NCI-H345 treated with DMSO at 0.1 percent for 48 hours (cell line): Measurements from ENCODE around the gene TCF7.

Source experiments
- DNase-seq: peaks from one replicate; lab custom pipeline; 2025; ENCODE audit not compliant: unreplicated experiment; lab: John Stamatoyannopoulos, UW

The TCF7 gene

DNA sequence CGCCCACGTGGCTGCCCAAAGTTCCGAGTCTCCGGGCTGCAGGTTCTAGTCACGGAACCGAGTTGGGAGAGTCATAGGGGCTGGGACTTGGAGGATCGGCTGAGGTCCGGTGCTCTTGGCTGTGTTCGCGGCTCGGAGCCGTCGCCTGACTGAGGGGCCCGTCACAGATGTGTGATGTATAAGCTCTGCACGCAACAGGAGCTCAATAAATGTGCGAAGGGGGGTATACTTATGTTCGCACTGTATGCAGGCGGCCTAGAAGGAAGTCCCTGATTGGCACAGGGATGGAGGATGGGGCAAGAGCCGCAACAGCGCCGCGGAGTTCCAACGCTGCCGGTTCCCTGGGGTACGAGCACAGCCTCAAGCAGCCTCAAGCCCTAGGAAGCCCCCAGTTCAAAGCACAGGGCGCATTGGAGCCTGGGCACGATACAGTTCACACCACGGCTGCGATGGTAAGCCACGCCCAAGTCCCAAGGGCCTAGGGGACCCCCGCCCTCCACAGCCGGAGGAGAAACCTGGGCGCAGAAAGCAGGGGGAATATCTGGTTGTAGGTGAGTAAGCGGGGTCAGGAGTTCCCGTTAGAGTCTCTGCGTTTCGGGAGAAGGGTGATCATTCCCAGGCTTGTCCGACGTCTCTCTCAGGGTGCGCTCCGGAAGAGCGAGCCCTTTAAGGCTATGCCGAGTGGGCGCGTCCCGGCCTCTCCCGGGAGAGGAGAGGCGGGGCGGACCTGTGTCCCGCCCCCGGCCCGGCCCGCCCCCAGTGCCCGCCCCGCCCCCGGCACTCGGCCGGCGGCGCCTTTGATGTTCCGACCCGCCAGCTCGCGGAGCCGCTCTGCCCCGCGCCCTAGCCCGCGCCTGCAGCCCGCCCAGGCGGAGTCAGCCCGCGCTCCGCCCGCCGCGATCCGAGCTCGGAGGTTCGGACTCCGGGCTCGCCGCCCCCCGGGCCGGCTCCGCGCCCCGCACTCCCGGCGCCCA lies at the start of gene TCF7:
Gene TCF7, plus strand, starts transcription at position 780 of the 974 bp plus-strand sequence. CDS start 226 bp downstream, outside the sequence.
- peak; percentile 29 for DNase-seq

DNA sequence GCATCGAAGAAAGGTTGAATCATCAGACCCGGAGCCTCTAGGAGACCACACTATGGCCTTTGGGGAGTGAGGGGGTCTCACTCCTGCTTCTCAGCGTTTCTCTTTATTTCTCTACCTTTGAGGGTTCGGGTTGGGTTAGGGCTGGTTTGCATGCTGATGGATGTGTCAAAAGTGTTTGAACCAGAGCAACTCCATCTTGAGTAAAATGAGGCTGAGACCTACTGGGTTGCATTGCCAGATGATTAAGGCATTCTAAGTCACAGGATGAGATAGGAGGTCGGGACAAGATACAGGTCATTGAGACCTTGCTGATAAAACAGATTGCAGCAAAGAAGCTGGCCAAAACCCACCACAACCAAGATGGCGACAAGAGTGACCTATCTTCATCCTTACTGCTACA lies 44.9 kb upstream of the TCF7 start:
- DNase-seq, result no peak

DNA sequence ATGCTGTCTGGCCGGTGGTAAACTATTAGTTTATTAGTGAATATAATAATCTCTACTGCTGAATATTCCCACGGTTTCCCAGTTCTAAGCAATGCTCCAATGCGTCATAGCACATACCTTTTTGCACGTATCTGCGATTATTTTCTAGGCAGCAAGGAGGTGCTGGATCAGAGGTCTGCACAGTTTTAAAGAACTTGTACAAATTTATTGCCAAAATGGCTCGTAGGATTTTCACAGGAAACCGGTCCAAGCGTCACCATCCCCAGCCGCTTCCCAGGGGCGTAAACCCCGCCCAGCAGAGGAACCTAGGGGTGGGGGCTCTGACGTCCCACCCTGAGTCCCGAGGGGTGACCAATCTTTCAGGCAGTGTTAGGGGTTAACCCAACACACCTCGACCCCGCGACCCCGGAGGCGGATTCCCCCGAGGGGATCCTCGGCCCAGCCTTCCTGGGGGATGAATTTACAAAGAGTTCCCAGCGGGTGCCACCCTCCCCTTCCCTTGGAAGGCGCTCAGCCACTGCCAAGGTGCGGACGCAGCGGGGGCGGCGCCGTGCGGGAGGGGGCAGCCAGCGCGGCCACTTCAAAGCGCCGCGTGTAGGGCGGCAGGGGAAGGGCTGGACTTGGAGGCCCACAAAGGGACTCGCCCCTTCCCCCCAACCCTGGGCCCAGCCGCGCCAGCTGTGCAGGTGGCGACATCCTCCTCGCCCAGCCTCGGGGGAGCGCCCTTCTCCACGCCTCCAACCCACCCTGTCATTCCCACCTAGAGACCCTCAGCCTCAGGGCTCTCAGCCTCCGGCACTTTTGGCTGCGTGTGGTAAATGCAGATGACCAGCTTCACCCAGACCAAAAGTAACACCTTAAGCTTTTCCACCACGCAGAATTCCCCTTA lies 43.5 kb upstream of the TCF7 start:
- no peak for DNase-seq

DNA sequence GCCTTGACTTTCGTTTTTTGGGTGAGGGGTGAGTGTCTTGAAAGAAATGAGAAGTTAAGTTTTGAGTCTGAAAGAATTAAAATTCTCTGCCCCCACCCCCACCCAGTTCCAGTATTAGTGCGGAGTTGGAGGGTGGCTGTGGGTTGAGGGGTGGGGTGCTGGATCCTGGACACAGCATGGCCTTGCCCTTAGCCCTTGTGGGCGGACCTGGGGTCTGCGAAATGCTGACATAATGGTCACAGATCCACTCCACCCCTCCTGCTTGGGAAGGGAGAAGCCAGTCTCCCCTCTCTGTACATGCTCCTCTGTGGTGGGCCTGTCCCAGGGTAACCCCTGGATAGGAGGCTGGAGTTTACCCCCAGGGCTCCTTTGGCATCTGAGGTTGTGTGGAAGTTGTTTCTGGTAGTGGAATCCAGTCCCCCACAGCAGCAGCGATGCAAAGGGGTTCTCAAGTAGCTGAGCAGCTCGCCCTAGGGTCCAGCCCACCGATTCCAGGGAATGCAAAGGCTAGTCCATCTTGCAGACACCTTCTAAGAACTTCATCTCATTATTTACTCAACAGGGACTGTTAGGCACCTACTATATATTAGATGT lies 42.8 kb upstream of the TCF7 start:
- DNase-seq, result no peak

DNA sequence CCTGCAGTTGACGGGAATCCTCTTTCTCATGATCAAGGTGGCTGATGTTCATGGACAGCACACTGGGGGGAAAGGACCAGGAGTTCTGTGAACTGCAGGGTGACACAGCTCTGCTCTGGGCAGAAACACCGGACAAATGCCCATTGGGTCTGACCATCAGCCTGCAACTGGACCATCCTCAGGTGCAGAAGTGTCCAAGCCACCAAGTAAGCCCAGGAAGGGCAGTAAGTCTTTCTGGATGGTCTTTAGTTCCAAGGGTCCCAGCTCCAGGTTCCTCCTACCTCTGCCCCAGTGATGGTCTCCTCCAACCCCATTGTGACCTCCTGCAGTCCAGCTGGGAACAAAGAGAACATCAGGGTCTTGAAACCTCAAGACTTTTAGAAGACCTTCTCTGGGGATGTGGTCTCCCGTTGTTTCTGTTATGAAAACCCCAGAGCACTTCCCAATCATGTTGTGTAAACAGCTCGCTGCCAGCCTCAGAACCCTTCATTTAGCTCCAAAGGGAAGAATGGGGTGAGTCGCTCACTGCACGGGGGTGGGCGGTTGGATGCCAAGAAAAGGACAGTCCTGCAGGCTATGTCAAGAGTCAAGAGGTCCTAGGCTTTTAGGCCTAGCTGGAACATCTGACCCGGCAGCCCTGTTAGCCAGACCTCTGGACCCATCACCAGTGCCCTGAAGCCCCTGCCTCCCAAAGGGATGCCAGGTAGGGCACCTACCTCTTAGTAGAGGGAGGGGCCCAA lies 41.8 kb upstream of the TCF7 start:
- DNase-seq, result no peak

DNA sequence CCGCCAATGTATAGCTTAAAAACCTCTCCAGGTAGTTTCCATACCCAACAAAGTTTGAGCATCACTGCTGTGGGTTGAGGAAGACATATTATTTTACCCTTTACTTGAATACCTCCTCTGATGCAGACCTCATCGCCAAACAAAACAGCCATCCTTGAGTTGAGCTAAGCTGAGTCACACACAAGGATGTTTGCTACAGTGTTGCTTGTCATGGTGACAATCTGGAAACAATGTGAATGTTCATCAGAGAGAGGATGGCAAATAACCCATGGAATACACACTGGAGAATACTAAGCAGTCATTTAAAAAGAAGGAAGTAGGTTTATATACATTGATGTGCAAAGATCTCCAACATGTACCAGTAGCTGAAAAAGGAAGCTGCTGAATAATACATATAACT lies 41.1 kb upstream of the TCF7 start:
- DNase-seq, result no peak

DNA sequence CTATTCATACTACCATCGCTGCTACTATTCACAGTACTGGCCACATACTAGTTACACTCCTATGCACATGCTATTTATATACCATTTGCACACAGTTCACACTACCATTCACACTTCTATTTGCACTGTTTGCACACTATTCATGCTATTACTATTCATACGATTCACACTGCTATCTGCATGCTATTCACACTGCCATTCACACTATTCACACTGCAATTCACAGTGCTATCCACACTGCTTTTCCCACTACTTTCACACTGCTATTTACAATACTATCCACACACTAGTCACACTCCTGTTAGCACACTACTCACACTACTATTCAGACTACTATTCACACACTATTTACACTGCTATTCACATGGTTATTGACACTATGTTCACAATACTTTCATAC lies 39.4 kb upstream of the TCF7 start:
- no peak for DNase-seq

DNA sequence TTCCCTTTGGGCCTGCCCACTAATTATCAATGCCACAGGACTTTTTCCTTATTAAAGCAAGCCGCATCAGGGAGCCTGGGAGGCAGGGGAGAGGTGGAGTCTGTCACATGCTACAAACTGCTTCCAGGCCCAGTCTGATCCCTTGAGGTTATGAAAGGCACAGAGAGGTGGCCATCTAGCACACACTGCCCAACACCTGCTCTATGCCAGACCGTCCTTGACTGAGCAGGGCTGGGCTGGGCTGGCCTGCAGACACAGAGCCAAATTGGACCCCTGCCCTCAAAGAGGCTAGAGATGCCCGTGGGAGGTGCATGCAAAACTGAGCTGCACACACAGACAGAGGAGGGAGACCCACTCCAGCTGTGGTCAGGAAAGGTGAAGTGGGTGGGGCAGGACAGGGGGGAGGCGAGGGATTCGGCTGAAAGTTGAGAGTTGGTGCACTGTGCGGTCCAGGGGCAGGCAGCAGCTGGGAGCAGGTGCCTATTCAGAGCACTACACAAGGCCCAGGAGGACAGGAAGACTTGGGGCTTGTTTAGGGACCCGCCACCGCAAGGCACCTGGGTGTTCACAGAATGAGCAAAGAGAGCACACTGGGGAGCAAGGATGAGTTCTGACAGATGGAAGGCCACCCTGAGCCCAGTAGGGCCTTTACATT lies 36.4 kb upstream of the TCF7 start:
- no peak for DNase-seq

DNA sequence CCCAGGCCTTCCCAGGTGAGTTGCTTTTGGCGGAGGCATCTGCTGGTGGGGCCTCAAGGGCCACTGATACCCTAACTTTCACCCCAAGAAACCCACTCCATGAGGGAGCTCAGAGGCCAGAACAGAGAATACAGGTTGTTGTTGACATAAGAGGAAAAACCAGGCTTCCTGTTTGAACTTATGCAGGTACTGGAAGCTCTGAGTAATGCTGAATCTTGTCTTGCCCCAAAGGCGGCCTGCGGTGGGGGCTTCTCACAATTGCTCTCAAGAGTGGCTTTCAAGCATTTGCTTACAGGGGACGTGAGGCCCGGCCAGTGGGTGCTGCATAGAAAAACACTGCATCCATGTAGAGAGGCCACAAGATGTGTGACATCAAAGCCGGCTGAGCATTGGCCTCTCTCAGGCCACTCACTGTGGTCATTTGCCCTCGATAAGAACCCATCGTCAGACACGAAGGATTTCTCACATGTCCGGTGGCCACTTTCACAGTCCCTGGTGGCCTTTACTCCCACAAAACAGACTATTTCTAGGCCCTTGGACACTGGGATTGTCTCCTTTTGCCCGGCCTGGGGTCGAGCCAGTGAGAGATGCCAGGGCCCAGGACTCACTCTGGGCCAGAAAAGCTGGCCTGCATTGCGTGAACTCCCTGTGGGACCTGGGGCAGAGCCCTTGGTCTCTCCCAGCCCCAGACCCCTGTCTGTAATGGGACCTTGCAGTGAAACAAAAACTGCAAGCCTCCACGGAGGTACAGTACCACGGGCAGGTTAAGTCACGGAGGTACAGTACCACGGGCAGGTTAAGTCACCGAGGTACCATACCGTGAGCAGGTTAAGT lies 34.5 kb upstream of the TCF7 start:
- DNase-seq, result no peak

DNA sequence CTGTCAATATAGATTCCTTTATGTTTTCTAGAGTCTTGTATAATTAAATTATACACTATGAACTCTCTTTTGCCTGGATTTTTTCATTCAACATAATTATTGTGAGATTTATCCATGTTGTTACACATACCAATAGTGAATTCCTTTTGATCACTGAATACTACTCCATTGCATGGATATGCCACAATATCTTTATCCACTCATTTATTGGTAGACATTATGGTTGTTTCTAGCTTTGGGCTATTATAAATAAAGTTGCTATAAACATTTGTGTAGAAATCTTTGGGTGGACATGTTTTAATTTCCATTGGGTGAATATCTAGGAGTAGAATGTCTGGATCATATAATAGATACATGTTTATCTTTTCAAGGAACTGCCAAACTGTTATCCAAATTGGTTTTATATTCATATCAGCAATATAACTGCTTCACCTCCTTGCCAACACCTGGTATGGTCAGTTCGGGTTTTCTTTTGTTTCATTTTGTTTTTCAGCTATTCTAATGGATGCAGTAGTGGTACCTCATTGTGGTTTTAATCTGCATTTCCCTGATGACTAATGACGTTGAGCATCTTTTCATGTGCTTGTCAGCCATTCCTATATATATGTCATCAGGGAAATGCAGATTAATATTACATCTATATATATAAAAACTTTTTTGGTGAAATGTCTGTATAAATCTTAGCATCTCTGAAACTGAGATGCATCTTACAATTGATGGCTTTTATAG lies 32.1 kb upstream of the TCF7 start:
- DNase-seq, result no peak

DNA sequence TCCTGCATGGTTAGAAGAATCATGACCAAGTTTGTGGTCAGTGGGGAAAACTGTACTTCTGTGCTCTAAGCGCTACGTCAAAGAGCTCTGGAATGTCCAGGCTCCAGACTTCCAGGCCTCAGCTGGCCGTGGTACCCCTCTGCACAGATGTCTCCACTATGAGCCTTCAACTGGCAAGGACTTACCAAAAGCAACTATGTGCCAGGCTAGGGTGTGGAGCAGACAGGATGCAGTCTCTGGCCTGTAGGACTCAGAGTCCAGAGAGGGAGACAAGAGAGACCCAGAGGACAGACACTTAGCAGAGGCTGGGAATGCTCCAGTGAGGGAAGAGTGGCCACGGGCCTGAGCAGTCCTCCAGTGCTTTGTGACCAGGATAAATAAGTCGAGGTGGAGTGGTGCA lies 31.0 kb upstream of the TCF7 start:
- no peak for DNase-seq

DNA sequence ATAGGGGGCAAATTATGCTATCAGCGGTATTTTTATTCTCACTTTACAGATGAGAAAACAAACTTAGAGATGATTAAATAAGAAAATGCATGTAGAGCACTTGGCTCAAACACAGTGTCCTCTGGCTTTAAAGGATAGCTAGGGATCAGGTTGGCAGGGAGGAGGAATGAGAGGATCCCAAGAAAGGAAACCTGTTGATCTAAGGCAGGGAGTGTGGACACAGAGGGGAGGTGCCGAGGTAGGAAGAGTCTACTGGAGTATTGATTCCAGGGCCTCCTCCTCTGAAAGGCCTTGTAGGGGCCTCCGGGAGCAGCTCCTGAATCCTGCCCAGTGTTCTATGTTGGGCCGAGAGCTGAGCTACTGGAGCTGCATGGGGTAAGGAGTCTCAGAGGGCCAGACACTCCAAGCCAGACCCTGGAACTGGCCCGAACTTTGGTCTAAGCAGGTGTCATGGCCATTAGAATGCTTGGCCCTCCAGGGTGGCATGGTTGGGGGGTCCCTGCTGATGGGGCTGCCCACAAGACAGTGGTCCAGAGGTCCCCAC lies 30.4 kb upstream of the TCF7 start:
- no peak for DNase-seq

DNA sequence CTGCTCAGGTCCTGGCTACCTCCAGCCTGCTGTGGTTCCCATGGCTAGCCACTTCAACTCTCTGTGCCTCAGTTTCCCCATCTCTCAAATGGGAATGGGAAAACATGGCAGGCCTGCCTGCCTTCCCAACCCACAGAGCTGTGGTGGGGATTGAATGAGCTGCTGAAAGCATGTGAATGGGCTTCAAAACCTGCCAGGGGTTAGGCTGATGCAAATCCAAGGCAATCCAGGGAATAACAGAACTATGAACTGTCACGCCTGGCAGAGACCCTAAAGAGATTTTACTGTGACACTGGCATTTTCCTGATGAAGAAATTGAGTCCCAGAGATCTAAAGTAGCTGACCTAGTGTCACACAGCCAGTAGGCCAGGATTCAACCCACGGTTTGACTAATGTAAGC lies 29.9 kb upstream of the TCF7 start:
- no peak for DNase-seq

DNA sequence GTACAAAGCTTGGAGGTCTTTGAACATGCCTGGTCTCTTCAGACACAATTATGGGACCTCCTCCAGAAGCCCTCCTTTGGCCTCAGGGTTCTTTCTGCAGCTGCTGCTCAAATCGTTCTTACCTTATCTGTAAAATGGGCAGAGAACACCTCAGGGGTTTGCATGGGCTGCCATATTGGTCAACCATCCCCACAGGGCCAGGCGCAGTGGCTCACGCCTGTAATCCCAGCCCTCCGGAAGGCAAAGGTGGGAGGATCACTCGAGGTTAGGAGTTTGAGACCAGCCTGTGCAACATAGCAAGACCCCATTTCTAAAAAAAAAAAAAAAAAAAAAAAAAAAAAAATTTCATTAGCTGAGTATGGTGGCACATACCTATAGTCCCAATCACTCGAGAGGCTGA lies 29.1 kb upstream of the TCF7 start:
- no peak for DNase-seq

DNA sequence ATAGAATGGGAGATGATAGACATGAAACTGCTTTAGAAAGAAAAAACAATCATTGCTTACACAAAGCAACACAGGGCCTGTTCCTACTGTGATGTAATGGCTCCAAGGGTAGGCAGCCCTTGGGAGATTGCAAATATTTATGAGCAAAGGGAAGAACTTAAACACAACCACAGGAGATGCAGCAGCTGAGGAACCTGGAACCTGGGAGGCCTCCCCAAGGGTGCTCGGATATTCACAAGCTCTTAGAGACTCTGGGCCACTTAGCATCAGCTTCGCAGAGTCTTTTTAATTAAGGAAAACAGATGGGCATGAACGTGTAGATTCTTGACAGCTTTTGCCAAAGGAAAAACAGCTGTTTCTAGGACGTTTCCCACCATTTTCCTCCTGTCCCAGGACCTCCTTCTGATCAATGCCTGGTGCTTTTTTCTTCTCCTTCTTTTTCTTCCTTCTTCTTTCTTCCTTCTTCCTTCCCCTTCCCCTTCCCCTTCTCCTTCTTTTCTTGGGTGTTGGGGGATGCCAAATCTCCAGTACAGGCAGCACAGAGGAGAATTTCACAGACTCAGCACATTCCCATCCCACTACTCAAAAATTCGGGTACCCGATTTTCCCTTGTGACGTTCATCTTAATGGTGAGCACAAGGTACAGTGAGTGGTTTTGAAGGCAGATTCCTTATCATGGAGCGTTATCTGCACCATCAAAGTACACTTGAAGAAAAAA lies 28.1 kb upstream of the TCF7 start:
- no peak for DNase-seq

DNA sequence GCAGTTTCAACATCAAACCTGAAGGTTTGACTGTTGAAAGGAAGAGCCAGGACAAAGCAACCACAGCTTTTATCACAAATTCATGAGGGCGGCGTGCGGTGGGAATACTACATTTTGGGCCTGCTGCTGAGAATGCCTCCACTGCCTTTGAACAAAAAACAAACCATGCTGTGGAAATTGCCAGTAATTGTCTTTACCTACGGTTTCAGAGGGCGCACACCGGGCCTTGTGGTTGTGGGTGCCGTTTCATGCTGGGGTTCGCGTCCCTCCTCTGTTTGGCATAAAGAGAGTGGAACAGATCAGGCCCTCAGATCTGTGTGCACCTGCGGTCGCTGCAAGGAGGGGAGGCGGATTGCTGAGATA lies 27.6 kb upstream of the TCF7 start:
- DNase-seq, result no peak

DNA sequence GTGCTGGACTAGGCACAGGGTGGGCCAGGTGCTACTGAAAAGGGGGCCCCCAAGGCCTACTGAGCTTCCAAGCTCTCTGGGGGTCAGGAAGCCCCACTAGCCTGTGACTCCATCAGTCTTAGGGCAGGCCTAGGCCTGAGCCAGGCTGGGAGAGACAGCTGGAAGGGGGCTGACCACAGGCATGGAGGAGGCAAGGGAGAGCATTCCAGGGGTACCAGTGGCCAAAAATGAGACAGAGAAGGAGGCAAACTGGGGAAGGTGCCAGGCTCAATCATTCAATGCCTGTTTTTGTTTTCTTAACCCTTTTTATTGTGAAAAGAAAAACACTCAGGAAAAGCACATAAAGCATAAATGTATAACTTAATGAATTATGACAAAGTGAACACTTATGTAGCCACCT lies 26.2 kb upstream of the TCF7 start:
- no peak for DNase-seq

DNA sequence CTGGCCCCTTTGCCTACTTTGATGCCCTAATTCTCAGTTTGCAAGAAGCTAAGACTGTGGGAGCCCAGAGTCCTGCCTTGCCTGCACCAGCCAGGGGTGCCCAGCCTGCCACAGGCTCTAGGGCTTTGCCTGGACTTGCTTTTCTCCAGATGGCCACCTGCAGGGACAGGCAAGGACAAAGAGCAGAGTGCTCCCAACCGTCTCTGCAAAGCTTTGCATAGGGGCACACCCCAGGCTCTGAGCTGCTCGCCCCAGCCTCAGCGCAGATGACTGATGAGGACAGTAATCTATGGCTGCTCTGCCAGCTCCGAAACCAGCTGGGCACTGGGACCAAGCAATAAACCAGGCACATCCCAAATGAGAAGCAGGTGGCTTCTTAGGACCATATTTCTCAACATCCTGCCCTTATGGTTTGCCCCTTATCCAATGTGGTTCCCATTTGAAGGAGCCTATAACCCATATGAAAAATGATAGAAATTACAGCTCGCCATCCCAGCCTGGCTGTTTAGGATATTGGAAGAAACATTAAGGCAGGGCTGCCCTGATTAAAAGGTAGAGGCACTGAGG lies 25.4 kb upstream of the TCF7 start:
- no peak for DNase-seq
